ENCODE measurements around the gene ZNF628.

Gene ZNF628

GRCh38 chr19:55479451-55480230 lies 3.2 kb downstream of the ZNF628 start:
- no peaks in the 10 kb centered on the region for H3K27me3 ChIP-seq (ENCODE audit: insufficient read depth, low read length, poor library complexity)
- H2AFZ ChIP-seq (ENCODE audit: low read depth, low read length) = no peak overlapping the region
- H3K27ac ChIP-seq (ENCODE audit: low read length) = no peak overlapping the region
- peaks cover 19% of the 10 kb centered on the region for H4K20me1 ChIP-seq (ENCODE audit: insufficient read depth, low read length)
- peaks cover 38% of the 10 kb centered on the region for H3K79me2 ChIP-seq (ENCODE audit: insufficient read depth, low read length)
- H3K4me2 ChIP-seq (ENCODE audit: insufficient read depth, low read length) = peak overlapping the region; percentile 16; the same call in 1 of the 2 replicates
- H3K4me3 ChIP-seq (ENCODE audit: low read depth in 1 of 2, low read length in 2 of 2) = no peak overlapping the region
- peaks cover 56% of the 10 kb centered on the region for H3K4me1 ChIP-seq (ENCODE audit: insufficient read depth, low read length)
- peaks cover 23% of the 10 kb centered on the region for H3K36me3 ChIP-seq (ENCODE audit: insufficient read depth, low read length)
- TF ChIP-seq CTCF (IDR thresholded peaks at IDR 0.05; ENCODE audit: borderline replicate concordance, extremely low read depth, low read length, poor library complexity, severe bottlenecking) = no peak
- no peak for TF ChIP-seq EZH2 (IDR thresholded peaks at IDR 0.05; ENCODE audit: borderline replicate concordance, low read depth, low read length, severe bottlenecking)
- ATAC-seq (ENCODE audit: insufficient read depth, low read depth) = no peak
- no peaks in the 10 kb centered on the region for H3K9me3 ChIP-seq (ENCODE audit: insufficient read depth, low read length, severe bottlenecking)
- no peak overlapping the region for H3K9ac ChIP-seq (ENCODE audit: low read depth, low read length)
- DNase-seq = no peak

- H3K4me2 ChIP-seq (ENCODE audit: insufficient read depth, low read length) = no peak overlapping the region
- H3K27ac ChIP-seq (ENCODE audit: low read length) = no peak overlapping the region
- H3K9ac ChIP-seq (ENCODE audit: low read depth, low read length) = no peak overlapping the region
- H3K4me1 ChIP-seq (ENCODE audit: insufficient read depth, low read length) = peaks cover 54% of the 10 kb centered on the region
- DNase-seq (no peak), ATAC-seq (ENCODE audit: insufficient read depth, low read depth) (no peak)
- no peak for TF ChIP-seq CTCF (IDR thresholded peaks at IDR 0.05; ENCODE audit: borderline replicate concordance, extremely low read depth, low read length, poor library complexity, severe bottlenecking)
- TF ChIP-seq EZH2 (IDR thresholded peaks at IDR 0.05; ENCODE audit: borderline replicate concordance, low read depth, low read length, severe bottlenecking) = no peak
- no peaks in the 10 kb centered on the region for H3K27me3 ChIP-seq (ENCODE audit: insufficient read depth, low read length, poor library complexity)
- H2AFZ ChIP-seq (ENCODE audit: low read depth, low read length) = no peak overlapping the region
- no peaks in the 10 kb centered on the region for H3K9me3 ChIP-seq (ENCODE audit: insufficient read depth, low read length, severe bottlenecking)
- peaks cover 23% of the 10 kb centered on the region for H3K36me3 ChIP-seq (ENCODE audit: insufficient read depth, low read length)
- H4K20me1 ChIP-seq (ENCODE audit: insufficient read depth, low read length) = peaks cover 19% of the 10 kb centered on the region
- H3K4me3 ChIP-seq (ENCODE audit: low read depth in 1 of 2, low read length in 2 of 2) = no peak overlapping the region
- peaks cover 47% of the 10 kb centered on the region for H3K79me2 ChIP-seq (ENCODE audit: insufficient read depth, low read length)
These were observed 4.9 kb downstream of the ZNF628 start for GRCh38 chr19:55481148-55481793.

GRCh38 chr19:55481794-55482155 lies 5.4 kb downstream of the ZNF628 start:
- TF ChIP-seq CTCF (IDR thresholded peaks at IDR 0.05; ENCODE audit: borderline replicate concordance, extremely low read depth, low read length, poor library complexity, severe bottlenecking) = no peak
- no peak for TF ChIP-seq EZH2 (IDR thresholded peaks at IDR 0.05; ENCODE audit: borderline replicate concordance, low read depth, low read length, severe bottlenecking)

More at GRCh38 chr19:55481794-55482155, 5.4 kb downstream of the ZNF628 start:
- no peak for ATAC-seq (ENCODE audit: insufficient read depth, low read depth)
- Histone ChIP-seq H3K9ac (ENCODE audit: low read depth, low read length) (no peak overlapping the region), H2AFZ (ENCODE audit: low read depth, low read length) (no peak overlapping the region), H3K79me2 (ENCODE audit: insufficient read depth, low read length) (peaks cover 47% of the 10 kb centered on the region), H3K4me2 (ENCODE audit: insufficient read depth, low read length) (no peak overlapping the region), H3K9me3 (ENCODE audit: insufficient read depth, low read length, severe bottlenecking) (no peaks in the 10 kb centered on the region), H3K27ac (ENCODE audit: low read length) (no peak overlapping the region), H3K36me3 (ENCODE audit: insufficient read depth, low read length) (peaks cover 23% of the 10 kb centered on the region), H3K4me3 (ENCODE audit: low read depth in 1 of 2, low read length in 2 of 2) (no peak overlapping the region), H3K27me3 (ENCODE audit: insufficient read depth, low read length, poor library complexity) (no peaks in the 10 kb centered on the region), H4K20me1 (ENCODE audit: insufficient read depth, low read length) (peaks cover 19% of the 10 kb centered on the region), H3K4me1 (ENCODE audit: insufficient read depth, low read length) (peaks cover 59% of the 10 kb centered on the region)
- no peak for DNase-seq

All from DND-41 (cell line).